K562 (cell line): Measurements from ENCODE around the gene PIM3. TPM values are rescaled to one million over a fixed set of nuclear protein-coding genes. Genes with fewer than 3 reads are reported as not detected.
A peak's percentile ranks its signal among the peaks of the same experiment; 100 is the strongest.

ENCODE experiments used
- ATAC-seq: fragments of 200-7000 bp; cut with Tn5 transposase; 3 replicates; pipeline ENCODE4 v1.9.1; 2020; ENCODE audit warnings: moderate library complexity
- BruUV-seq: library from RNA; stranded (reverse); fragments of 400-500 nt; replicated peaks from 2 replicates; lab custom pipeline; 2021; lab: Mats Ljungman, UMichigan
- CTCF ChIA-PET: fragments of 300-600 bp; formaldehyde crosslinking; extraction: SDS; loops from one replicate; lab custom pipeline; 2021; ENCODE audit warnings: low intra/inter-chr PET ratio; lab: Yijun Ruan, JAX
- POLR2A ChIA-PET: fragments of 300-600, 350-650 bp; sonication (Branson Sonifier 250); formaldehyde crosslinking; extraction: SDS; loops from one replicate; lab custom pipeline; 2021; ENCODE audit warnings: antibody characterized with exemption, inconsistent platforms; lab: Yijun Ruan, JAX
- DNase-seq, 4 experiments: peaks; one replicate each; pipeline versions ENCODE4 v3.0.0 to v3.0.0-alpha.2; 2011 to 2018; ENCODE audit warnings: low spot score in 3 of 4, mixed read lengths in 3 of 4; ENCODE audit errors: extremely low read depth in 1 of 4
- FAIRE-seq: peaks from 2 replicates; lab custom pipeline; 2011; peaks lifted over from hg19 to GRCh38; lab: Jason Lieb, UNC
- H2AFZ ChIP-seq: 2 replicates; pipeline ENCODE4 v1.6.0; 2011; ENCODE audit warnings: low read depth, low read length, control low read depth, inconsistent platforms
- H3K27ac ChIP-seq: fragments of 200-600 bp; 3 replicates; pipeline ENCODE4 v1.8.0; 2011; ENCODE audit warnings: low read depth, mild to moderate bottlenecking, control low read depth, inconsistent platforms, low read length, moderate library complexity, mixed read lengths; ENCODE audit errors: extremely low read depth
- H3K27me3 ChIP-seq, 2 experiments: fragments of 300-600 bp in 1 of 2; 2 replicates in 1 of 2; 3 replicates in 1 of 2; pipeline versions ENCODE4 v1.6.0 to v1.8.0; 2011; ENCODE audit warnings: inconsistent platforms in 2 of 2, low read length in 2 of 2, mild to moderate bottlenecking in 1 of 2, mixed read lengths in 1 of 2, moderate library complexity in 1 of 2; ENCODE audit not compliant: control insufficient read depth in 2 of 2, insufficient read depth in 2 of 2
- H3K36me3 ChIP-seq: fragments of 300-600 bp; 3 replicates; pipeline ENCODE4 v1.8.0; 2011; ENCODE audit warnings: mild to moderate bottlenecking, low read length, inconsistent platforms; ENCODE audit not compliant: control insufficient read depth, insufficient read depth
- H3K4me1 ChIP-seq, 2 experiments: fragments of 200-600 bp in 1 of 2; replicated peaks in 1 of 2; 2 replicates in 1 of 2; 3 replicates in 1 of 2; pipeline versions ENCODE4 v1.5.1 to v1.8.0; 2011; ENCODE audit warnings: inconsistent platforms in 2 of 2, low read length in 2 of 2, mild to moderate bottlenecking in 1 of 2, mixed read lengths in 1 of 2, moderate library complexity in 1 of 2; ENCODE audit not compliant: control insufficient read depth in 2 of 2, insufficient read depth in 2 of 2
- H3K4me2 ChIP-seq: 2 replicates; pipeline ENCODE4 v1.6.1; 2011; ENCODE audit warnings: low read length, control low read depth, inconsistent platforms, mixed read lengths; ENCODE audit not compliant: insufficient read depth
- H3K4me3 ChIP-seq: fragments of 200-600 bp; sonication (generic), shearing (Covaris generic); 2 replicates; pipeline ENCODE4 v1.5.1; 2016; ENCODE audit warnings: control low read depth, inconsistent platforms
- H3K79me2 ChIP-seq: fragments of 200-600 bp; 3 replicates; pipeline ENCODE4 v1.8.0; 2011; ENCODE audit warnings: low read length, inconsistent platforms; ENCODE audit not compliant: control insufficient read depth, insufficient read depth
- H3K9ac ChIP-seq, 2 experiments: 2 replicates each; pipeline versions ENCODE4 v1.6.0 to v1.6.1; 2011; ENCODE audit warnings: low read depth in 2 of 2, low read length in 2 of 2, control low read depth in 1 of 2, inconsistent platforms in 1 of 2, mild to moderate bottlenecking in 1 of 2, mixed read lengths in 1 of 2; ENCODE audit not compliant: insufficient read depth in 1 of 2
- H3K9me1 ChIP-seq: one replicate; pipeline ENCODE4 v1.6.0; 2011; ENCODE audit warnings: inconsistent platforms, mild to moderate bottlenecking, low read length, moderate library complexity; ENCODE audit not compliant: control insufficient read depth, insufficient read depth
- H3K9me3 ChIP-seq: replicated peaks from 2 replicates; pipeline ENCODE4 v1.5.1; 2011; ENCODE audit warnings: low read depth, low read length, inconsistent platforms; ENCODE audit not compliant: control insufficient read depth, insufficient read depth
- H4K20me1 ChIP-seq: replicated peaks from 2 replicates; pipeline ENCODE4 v1.6.1; 2011; ENCODE audit warnings: low read length, inconsistent platforms, mixed read lengths; ENCODE audit not compliant: control insufficient read depth, insufficient read depth
- DEAF1 ChIP-seq: fragments of 450-650 bp; formaldehyde crosslinking; IDR thresholded peaks from 2 replicates; pipeline ENCODE4 v1.4.0; 2020; ENCODE audit warnings: mild to moderate bottlenecking, moderate library complexity
- FOXA1 ChIP-seq: fragments of 450-650 bp; IDR thresholded peaks from 2 replicates; pipeline ENCODE4 v1.6.1; 2016; ENCODE audit warnings: mild to moderate bottlenecking, borderline replicate concordance
- JUND ChIP-seq, 2 experiments: IDR thresholded peaks; 2 replicates in 1 of 2; 3 replicates in 1 of 2; pipeline ENCODE4 v1.6.1; 2011; ENCODE audit warnings: borderline replicate concordance in 2 of 2, low read depth in 2 of 2, low read length in 2 of 2, improper control_type of control experiment in 1 of 2, missing biosample characterization in 1 of 2, missing genetic modification characterization in 1 of 2, missing genetic modification reagents in 1 of 2
- RAD21 ChIP-seq, 2 experiments: fragments of 250-450 bp in 1 of 2; fragments of 450-650 bp in 1 of 2; sonication (Bioruptor Pico) in 1 of 2; formaldehyde crosslinking in 1 of 2; IDR thresholded peaks in 1 of 2; conservative IDR thresholded peaks in 1 of 2; 2 replicates each; pipeline versions ENCODE4 v1.4.0 to v1.8.0; 2020 to 2022; ENCODE audit warnings: mild to moderate bottlenecking in 2 of 2, moderate library complexity in 1 of 2
- STAG1 ChIP-seq: sonication (generic); formaldehyde crosslinking; IDR thresholded peaks from 2 replicates; pipeline ENCODE4 v1.5.0; 2020; ENCODE audit warnings: missing genetic modification reagents, borderline replicate concordance
- WGBS: fragments of 100-300 bp; shearing (Covaris generic); methylation state at CpG from one replicate; pipeline ENCODE4 v1.1.6; 2016; ENCODE audit warnings: low coverage, mixed read lengths; ENCODE audit not compliant: insufficient coverage; ENCODE audit errors: missing lambda C conversion rate; 5-methylcytosine and 5-hydroxymethylcytosine counted together
- in situ Hi-C: fragments of 300-500 bp; cut with MboI; formaldehyde crosslinking; loops from 4 replicates; pipeline ENCODE4 v1.15.0; 2018; ENCODE audit warnings: inconsistent platforms, mixed read lengths
- intact Hi-C: fragments of 100-400 bp; cut with micrococcal nuclease; formaldehyde crosslinking; loops from 2 replicates; pipeline ENCODE4 v1.14.2; 2022
- polyA plus RNA-seq, 8 experiments: library from polyadenylated mRNA; depleted of rRNA in 4 of 8; stranded (reverse) in 5 of 8; unstranded in 3 of 8; fragments of >200 nt; fragmentation: Nextera tagmentation in 2 of 8; fragmentation: Illumina TruSeq in 1 of 8; extraction: Ambion mirVana in 2 of 8; extraction: Trizol in 1 of 8; gene quantifications; 2 replicates each; pipeline versions ENCODE4 v1.2.1 to v1.2.3, GENCODE V29; 2011 to 2014; ENCODE audit warnings: inconsistent platforms in 1 of 8, missing spikeins in 1 of 8
- total RNA-seq, 7 experiments: library from RNA; depleted of rRNA in 6 of 7; stranded (reverse); fragments of >200 nt in 6 of 7; fragmentation: Illumina TruSeq in 2 of 7; extraction: Trizol in 2 of 7; gene quantifications; 2 replicates each; pipeline versions ENCODE4 v1.2.1 to v1.2.3, GENCODE V29; 2011 to 2021; ENCODE audit warnings: low replicate concordance in 1 of 7
- TF ChIP-seq, protein P1 (sequence below): fragments of 450-650 bp; formaldehyde crosslinking; IDR thresholded peaks from 2 replicates; pipeline ENCODE4 v1.4.0; 2020; ENCODE audit warnings: mild to moderate bottlenecking, moderate library complexity

Gene PIM3
- total and polyA plus RNA-seq, 9 of the 15 experiments (the other 6 are each of a cell fraction or from before 2014, with no cell fraction given): 0.24 to 40.5 (median 5.3) TPM

- H3K36me3 ChIP-seq: no peaks in the 10 kb centered on the region
- in situ Hi-C loops: loop anchor here (5.0 kb wide), 2 partner anchors 61 to 101 kb away; no protein-coding TSS in a partner anchor
- WGBS: 2% methylated on average over 8 of the region's 14 CpGs
- H3K4me1 ChIP-seq: peaks cover 15 to 51% of the 10 kb centered on the region in 2 experiments; a peak in 4 of 5 replicates
- no peak overlapping the region for H3K4me3 ChIP-seq
- no TSS peak for BruUV-seq
- no peaks in the 10 kb centered on the region for H3K27me3 ChIP-seq
- no peaks in the 10 kb centered on the region for H3K79me2 ChIP-seq
- H3K9me1 ChIP-seq: no peaks in the 10 kb centered on the region
- intact Hi-C loops: loop anchor here (5.0 kb wide), 1 partner anchor 41 kb away; no protein-coding TSS in a partner anchor
- H3K4me2 ChIP-seq: no peak overlapping the region; the same call in 1 of the 2 replicates
- ChIA-PET POLR2A (interaction anchor here (0.6 to 1.3 kb wide), 5 partner anchors 17 to 285 kb away, joined by 3 to 5 read pairs (median 3); no protein-coding TSS in a partner anchor), CTCF (interaction anchor here (0.8 to 3.4 kb wide), 4 partner anchors 80 to 163 kb away, joined by 3 to 37 read pairs (median 8); partner anchors contain the start of gene IL17REL)
- peak overlapping the region; percentile 51; the same call in 1 of the 2 replicates for H2AFZ ChIP-seq
- H3K27ac ChIP-seq: no peak overlapping the region
- H3K9ac ChIP-seq: peak overlapping the region in 1 of 2 experiments; percentile 41; a peak in 1 of 4 replicates
- FAIRE-seq (peak; percentile 74), ATAC-seq (peak; percentile 61), DNase-seq (peak in 2 of 4 experiments; percentile 37 to 67)
- H4K20me1 ChIP-seq: no peaks in the 10 kb centered on the region
- H3K9me3 ChIP-seq: no peaks in the 10 kb centered on the region
- TF ChIP-seq RAD21 (CRISPR knock-in tag; conservative IDR thresholded peaks at IDR 0.05 in 1 of 2, IDR thresholded peaks at IDR 0.05 in 1 of 2): peak; percentile 54 to 80
- peak; percentile 35; the same call in 1 of the 2 replicates for TF ChIP-seq STAG1
- 0 out of 2 replicates have a peak, but pooled peaks have one; percentile 9 for TF ChIP-seq JUND (IDR thresholded peaks at IDR 0.05; ENCODE audit: borderline replicate concordance, low read depth, low read length)
- no peak for TF ChIP-seq JUND (tag; IDR thresholded peaks at IDR 0.05; ENCODE audit: borderline replicate concordance, low read depth, low read length)
- TF ChIP-seq, protein P1, sequence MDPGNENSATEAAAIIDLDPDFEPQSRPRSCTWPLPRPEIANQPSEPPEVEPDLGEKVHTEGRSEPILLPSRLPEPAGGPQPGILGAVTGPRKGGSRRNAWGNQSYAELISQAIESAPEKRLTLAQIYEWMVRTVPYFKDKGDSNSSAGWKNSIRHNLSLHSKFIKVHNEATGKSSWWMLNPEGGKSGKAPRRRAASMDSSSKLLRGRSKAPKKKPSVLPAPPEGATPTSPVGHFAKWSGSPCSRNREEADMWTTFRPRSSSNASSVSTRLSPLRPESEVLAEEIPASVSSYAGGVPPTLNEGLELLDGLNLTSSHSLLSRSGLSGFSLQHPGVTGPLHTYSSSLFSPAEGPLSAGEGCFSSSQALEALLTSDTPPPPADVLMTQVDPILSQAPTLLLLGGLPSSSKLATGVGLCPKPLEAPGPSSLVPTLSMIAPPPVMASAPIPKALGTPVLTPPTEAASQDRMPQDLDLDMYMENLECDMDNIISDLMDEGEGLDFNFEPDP (CRISPR knock-in tag): no peak
- TF ChIP-seq DEAF1 (CRISPR knock-in tag): 0 out of 2 replicates have a peak, but pooled peaks have one; percentile 32
- no peak for TF ChIP-seq FOXA1
Measured at GRCh38 chr22:49930596-49931412, 29.8 kb upstream of the PIM3 start.
